HT-29 (cell line): ENCODE measurements around the gene SULF2. TPM values are rescaled to one million over a fixed set of nuclear protein-coding genes. Genes with fewer than 3 reads are reported as not detected.

Experiments used
- DNase-seq: peaks from one replicate; pipeline ENCODE4 v3.0.0-alpha.2; 2015; ENCODE audit warnings: low spot score
- total RNA-seq: library from RNA; depleted of rRNA; stranded (reverse); fragments of >200 nt; shearing (Covaris generic); gene quantifications from 2 replicates; pipeline ENCODE4 v1.2.3, GENCODE V29; 2014

Gene SULF2
- total RNA-seq, 1 experiment from 2014 or later: 147 TPM

DNA sequence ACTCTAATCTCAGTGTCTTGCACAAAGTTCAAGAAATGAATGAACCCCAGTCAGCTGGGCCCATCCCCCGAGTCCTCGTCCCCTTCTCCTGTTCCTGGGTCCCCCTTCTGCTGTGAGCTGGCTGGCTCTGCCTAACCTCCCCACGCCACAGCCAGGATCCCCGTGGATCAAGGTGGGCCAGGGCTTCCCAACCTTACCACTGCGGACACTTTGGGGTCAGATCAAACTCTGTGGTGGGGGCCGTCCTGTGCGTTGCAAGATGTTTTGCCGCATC, 116.2 kb downstream of the SULF2 start:
- DNase-seq: no peak

DNA sequence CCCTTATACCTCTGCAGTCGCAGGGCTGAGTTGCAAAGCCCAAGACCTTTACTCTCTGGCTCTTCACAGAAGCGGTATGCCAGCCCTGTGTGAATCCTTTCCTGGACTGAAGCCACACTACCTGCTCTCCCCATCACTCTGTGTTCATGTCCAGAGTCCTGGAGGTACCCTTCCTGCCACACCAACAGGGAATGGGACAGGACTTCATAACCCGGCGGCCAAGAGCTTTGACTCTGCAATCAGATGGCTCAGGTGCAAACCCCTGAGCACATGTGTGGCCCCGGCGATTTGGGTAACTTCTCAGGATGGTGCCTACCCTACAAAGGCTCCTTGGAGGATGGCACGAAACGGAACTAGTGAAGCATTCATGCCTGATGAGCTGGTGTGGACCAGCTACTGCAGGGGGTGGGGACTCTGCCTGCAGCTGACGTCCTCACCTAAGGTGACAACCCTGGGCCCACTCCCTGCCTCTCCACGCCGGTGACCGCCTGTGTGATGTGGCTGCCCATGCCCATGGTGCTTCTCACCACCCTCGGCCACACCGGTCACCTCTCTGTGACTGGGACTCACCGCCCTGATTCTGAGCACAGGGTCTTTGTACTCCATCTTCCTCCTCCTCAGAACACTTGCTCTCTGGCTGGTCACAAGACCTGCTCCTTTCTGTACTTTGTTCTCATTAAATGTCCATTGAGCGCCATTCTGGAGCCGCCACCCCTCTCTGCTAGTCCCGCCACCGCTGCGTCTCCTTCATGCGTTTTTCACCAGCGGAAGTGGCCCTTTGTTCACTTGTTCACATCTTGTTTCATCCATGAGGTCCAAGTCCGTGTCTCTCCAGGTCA, 116.7 kb downstream of the SULF2 start:
- no peak for DNase-seq

GRCh38 chr20:47667531-47668312, 117.6 kb downstream of the SULF2 start:
- no peak for DNase-seq

DNA sequence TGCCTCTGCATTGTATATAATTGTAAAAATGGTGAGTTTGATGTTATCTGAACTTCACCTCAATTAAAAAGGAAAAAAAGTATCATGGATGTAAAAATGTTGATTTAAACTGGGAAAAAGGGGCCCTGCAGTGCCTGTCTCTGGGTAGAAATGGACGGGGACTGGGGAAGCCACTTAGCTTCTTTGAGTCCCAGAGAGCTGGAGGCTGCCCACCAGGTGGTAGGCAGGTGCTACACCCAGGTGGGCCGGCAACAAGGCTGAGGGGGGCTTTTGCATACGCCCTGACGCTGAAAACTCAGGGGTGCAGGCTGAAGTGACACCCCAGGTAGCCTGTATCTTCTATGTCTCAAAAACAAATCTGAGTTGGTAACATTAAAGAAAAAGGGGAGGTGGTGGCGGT, 118.2 kb downstream of the SULF2 start:
- no peak for DNase-seq

DNA sequence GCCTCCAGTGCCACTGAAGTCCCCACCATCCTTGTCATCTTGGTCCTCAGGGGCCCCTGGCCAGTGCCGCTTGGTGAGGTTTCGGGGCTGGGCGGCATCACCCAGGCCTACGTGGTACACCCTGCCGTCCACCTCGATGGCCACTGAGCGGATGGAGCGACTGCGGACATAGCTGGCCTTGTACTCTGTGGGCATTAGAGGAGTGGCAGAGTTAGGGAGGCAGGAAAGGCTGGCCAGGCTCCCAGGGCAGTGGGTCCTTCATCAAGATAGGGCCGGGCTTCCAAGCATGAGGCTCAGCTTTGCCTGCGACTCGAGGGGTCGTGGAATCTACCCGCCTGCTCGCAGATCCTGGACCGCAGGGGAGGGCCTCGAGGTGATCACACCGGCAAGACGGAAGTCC, 119.0 kb downstream of the SULF2 start:
- DNase-seq: no peak

GRCh38 chr20:47665221-47665991, 119.9 kb downstream of the SULF2 start:
- no peak for DNase-seq

GRCh38 chr20:47664744-47665143, 120.5 kb downstream of the SULF2 start:
- no peak for DNase-seq

- no peak for DNase-seq
Observed at GRCh38 chr20:47664068-47664437, 121.2 kb downstream of the SULF2 start.

GRCh38 chr20:47663354-47664067, 121.8 kb downstream of the SULF2 start:
- peak; percentile 96 for DNase-seq

DNA sequence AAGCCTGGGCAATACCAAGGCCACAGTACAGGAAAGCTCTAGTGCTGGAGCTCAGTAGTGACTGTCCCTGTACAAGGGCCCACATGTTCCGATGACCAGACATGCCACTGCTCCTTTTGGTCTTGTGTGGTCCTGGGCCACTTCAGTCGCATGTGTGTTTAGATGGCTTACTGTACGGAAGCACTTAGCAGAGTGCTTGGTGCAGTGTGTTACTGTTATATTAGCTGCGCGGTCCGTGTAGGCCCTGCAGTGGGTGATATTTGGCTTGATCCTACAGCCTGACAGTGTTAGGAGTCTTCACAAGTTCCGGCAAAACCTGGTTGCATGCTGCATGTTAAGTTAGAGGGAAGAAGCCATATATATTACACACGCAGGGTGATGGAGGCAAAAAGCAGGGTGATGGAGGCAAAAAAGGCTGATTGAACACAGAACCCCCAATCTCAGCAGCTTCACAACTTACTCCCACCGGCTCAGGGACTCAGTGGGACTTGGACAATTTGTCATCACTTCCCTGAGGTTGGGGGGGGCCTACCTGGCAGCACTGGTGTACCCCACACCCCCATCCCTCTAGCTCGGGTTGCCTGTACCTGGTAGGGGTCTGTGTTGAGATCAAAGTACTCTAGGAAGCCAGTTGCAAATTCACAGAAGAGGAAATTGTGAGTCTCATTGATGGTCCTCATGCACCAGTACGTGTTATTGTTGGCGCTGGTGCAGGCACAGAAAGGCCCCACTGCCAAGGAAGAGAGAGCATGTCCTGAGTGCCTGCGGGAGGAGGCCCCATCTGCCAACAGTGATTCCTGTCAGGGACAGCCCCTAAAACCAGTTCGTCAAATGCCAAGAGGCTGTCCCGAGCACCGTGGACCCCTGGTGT, 122.6 kb downstream of the SULF2 start:
- no peak for DNase-seq

DNA sequence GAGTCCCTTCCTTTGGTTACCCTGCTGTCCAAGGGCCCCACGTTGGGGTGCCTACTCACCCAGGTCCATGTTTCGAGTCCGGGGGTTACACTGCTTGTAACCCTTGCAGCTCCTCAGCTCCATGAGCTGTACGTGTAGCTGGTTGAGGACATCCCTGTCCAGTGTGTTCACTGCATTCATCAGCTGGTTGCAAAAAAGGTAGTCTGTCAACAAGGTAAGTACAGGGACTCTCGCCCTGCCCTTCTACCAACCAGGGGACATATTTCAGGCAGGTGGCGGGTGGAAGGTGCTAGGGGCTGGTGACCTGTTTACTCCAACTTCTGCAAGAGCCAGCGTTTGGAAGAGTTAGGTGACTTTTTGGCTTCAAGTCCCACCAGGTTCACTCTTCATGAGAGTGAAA, 123.6 kb downstream of the SULF2 start:
- no peak for DNase-seq

- no peak for DNase-seq
Observed at GRCh38 chr20:47660983-47661700, 124.1 kb downstream of the SULF2 start.

GRCh38 chr20:47660602-47660905, 124.7 kb downstream of the SULF2 start:
- DNase-seq: no peak

- DNase-seq: peak; percentile 33
Observed at GRCh38 chr20:47659904-47660601, 125.2 kb downstream of the SULF2 start.

DNA sequence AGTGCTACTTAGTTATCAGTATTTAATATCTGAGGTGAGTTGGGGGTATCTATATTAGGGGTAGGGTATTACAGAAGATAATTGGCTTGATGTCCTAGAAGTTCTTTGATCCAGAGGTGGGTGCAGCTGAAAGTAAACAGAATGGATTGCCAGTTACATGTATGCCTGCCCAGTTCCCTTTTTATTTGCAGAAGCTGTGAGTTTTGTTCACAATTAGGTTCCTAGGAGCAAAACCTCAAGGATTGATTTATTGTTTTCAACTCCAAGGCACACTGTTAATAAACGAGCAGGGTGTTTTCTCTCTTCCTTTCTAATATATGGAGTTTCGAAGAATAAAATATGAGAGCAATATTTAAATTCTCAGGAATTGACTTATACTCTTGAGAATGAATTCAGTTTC, 129.0 kb downstream of the SULF2 start:
- DNase-seq: no peak

GRCh38 chr20:47655635-47656034, 129.6 kb downstream of the SULF2 start:
- no peak for DNase-seq

DNA sequence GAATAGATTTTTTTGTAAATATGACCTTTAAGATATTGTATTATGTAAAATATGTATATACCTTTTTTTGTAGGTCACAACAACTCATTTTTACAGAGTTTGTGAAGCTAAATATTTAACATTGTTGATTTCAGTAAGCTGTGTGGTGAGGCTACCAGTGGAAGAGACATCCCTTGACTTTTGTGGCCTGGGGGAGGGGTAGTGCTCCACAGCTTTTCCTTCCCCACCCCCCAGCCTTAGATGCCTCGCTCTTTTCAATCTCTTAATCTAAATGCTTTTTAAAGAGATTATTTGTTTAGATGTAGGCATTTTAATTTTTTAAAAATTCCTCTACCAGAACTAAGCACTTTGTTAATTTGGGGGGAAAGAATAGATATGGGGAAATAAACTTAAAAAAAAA, 130.9 kb downstream of the SULF2 start:
- DNase-seq: no peak

- no peak for DNase-seq
Observed at GRCh38 chr20:47653869-47654268, 131.4 kb downstream of the SULF2 start.

DNA sequence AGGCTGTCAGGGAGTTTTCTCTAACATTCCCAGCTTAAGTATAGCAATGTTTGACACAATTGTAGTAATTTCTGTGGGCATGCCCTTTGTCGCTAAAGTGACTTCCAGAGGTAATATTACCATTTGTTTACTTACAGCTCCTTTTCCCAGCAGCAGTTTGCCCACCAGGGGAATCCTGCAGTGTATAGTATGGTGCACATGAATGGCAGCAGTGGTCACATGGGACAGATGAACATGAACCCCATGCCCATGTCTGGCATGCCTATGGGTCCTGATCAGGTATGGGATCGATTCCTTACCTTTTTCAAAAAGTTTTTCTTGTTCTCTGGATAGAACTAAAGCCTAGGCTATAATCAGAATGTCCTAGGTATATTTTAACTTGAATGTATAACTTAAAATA, 132.5 kb downstream of the SULF2 start:
- DNase-seq: no peak

DNA sequence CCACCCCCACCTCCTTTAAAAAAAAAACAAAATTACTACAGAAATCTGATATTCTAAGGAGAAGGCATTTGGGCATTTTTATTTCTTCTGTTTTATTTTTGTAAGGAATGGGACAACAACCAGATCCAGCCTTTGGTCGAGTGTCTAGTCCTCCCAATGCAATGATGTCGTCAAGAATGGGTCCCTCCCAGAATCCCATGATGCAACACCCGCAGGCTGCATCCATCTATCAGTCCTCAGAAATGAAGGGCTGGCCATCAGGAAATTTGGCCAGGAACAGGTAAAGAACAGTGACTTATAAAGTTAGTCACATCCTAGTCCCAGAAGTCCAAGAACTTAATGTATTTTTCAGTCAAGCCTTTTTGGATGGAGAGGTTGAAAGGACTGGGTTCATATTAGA, 133.0 kb downstream of the SULF2 start:
- no peak for DNase-seq
